ENCODE measurements around the gene USH2A.
A peak's percentile ranks its signal among the peaks of the same experiment; 100 is the strongest.
"Not testable (repeated sequence)": the region's sequence is repeated elsewhere in the genome, so short reads cannot be mapped to it uniquely, and the experiment has no call there.

The USH2A gene

DNA sequence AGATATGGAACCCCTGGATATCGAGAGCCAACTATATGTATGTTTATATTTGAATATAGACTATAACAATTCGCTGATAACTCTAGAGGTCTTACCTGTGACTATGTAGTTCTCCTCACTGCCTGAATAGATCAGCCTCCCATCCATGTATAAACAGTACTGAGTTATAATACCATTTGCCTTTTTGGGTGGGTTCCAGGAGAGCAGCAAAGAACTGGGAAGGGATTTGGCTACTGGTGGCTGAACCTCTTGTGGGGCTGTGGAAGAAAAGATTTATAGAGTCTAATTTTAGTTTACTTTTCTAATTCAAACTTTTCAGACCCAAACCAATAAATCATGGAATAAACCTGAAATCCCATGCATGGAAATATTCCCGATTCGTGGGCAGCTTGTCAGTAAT lies 376.9 kb downstream of the USH2A start:
- no peak for DNase-seq (ENCODE audit: low read depth)

DNA sequence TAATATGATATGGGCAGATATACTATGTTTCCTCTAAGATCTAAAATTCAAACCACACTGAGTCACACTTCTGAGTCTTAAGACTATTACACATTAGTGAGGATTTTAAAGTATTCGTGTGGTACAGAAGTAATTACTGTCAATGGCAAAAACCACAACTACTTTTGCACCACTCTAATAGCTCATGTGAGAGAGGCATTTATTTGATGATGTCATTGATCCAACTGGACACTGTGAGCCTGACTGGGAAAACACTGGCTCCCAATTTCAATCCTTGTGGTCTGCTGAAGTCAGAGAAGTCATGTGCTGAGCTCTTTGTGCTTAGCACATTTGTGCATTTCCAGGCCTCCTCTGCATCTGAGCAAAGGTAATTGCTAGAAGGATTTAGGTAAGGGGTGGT lies 377.8 kb downstream of the USH2A start:
- DNase-seq (ENCODE audit: low read depth): peak; percentile 74

DNA sequence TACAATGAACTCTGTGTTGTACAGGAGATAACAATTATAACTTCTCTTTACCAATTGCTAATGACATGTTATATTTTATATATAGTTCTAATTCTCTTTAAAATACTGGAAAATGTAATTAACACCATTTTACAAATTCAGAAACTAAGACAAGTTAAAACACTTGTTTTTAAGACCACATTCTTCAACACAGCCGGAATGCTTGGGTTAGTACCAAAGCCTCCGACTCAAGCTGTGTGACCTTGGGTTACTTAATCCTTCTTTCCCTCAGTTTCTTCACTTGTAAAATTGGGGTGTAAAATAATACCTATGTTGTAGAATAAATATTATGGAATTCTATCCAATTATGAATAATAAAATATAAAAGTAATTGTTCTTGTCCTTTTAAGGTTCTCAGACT lies 378.7 kb downstream of the USH2A start:
- DNase-seq (ENCODE audit: low read depth): peak; percentile 7

DNA sequence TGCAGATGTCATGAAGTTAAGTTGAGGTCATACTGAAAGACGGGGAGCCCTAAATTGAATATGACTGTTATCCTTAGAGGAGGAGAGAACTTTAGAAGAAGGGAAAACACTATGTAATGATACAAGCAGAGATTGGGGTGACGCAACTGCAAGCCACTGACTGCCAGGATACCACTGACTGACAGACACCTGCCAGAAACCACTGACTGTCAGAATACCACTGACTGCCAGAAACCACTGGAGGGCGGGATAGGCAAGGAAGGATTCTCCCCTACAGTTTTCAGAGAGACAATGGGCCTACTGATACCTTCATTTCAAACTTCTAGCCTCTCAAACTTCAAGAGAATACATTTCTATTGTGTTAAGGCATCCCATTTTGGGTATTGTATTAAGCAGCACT lies 388.7 kb downstream of the USH2A start:
- DNase-seq (ENCODE audit: low read depth): no peak

DNA sequence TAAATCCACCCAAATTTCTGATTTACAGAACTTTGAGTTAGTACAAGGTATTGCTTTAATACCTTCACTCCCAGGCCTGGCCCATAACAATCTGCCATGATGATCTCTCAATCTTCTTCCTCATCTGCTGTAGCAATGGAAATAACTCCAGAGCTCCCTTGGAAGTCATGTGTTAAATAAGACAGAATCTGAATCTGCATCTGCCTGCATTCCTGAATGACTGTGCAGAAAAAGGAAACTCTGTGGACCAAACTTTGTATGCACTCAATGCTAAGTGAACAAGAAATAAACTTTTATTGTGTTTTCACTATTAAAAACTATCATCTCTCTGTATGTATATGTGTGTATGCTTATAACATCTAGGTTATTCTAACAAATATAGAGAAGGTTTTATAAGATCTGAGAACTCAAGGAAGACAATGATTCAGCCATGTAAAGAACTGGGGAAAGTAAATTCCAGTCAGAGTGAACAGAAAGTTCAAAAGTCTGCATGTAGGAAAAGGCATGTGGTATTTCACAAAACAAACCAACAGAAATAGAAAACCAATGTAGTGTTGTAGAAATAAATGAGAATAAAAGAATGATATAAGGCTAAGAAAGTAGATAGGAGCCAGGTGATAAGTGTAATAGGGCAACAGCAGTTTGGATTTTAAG lies 390.2 kb downstream of the USH2A start:
- DNase-seq (ENCODE audit: low read depth): no peak

DNA sequence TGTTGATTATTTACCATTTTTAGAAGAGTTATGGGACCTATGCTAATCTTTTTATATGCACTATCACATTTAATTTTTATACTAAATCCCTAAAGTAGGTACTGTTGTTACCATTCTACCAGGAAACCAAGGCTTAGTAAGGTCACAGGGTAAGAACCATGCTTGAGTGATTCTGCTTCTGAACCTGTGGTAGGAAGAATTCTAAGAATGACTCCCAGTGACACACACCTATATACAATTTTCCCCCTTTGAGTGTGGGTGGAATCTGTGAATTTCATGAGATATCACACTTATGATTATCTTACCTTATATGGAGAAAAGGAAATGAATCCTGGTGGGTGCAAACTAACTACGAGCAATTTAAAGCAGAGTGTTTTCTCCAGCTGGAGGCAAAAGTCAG lies 391.0 kb downstream of the USH2A start:
- no peak for DNase-seq (ENCODE audit: low read depth)

DNA sequence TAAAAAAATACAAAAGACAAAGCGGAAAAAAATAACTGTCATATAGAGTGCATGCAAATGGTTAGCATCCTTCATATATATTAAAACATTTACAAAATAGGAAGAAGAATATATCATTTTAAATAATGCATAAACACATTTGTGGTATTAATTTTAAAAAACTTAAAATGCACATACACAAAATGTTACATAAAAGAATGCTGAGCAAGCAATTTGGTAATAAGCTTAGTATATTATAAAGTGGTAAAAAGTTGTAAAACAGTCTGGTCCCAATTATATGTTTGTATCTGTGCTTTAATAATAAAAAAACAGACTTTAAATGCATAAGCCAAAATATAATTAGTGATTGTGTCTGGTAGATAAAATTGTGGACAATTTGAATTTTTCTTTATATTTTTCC lies 394.6 kb downstream of the USH2A start:
- no peak for DNase-seq (ENCODE audit: low read depth)

DNA sequence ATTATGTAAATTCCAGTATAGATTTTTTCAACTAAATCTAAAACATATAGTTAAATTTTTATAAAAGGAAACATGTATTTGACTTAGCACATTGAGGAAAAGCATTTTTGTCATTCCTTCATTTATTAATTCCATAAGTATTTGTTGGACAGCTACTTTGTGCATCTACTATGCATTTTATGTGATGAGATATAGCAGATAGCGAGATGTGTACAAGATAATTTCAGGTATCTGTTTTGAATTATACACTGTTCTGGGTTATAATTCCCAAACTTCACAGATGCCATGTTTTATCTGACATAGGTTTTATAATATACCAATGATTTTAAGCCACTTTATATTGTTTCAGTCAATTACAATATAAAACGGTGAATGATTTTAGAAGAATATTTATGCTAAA lies 398.7 kb downstream of the USH2A start:
- DNase-seq (ENCODE audit: low read depth): no peak

DNA sequence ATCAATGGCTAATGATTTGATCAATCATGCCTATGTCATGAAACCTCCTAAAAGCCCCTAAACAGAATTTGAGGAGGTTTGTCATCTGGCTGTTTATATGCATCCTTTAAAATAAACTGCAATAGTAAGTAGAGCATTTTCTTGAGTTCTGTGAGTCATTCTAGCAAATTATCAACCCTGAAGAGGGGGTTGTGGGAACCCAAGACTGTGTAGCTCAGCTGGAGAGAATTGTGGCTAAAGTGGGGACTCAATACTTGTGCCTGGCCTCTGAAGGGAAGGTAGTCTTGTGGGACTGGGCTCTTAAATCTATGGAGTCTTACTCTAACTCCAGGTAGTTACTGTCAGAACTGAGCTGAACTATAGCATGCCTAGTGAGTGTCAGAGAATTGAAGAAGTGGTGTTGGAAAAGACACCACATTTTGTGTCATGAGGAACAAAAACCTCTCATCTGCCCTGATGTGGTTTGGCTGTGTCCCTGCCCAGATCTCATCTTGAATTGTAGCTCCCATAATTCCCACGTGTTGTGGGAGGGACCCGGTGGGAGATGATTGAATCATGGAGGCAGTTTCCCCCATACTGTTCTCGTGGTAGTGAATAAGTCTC lies 402.4 kb downstream of the USH2A start:
- no peak for DNase-seq (ENCODE audit: low read depth)

DNA sequence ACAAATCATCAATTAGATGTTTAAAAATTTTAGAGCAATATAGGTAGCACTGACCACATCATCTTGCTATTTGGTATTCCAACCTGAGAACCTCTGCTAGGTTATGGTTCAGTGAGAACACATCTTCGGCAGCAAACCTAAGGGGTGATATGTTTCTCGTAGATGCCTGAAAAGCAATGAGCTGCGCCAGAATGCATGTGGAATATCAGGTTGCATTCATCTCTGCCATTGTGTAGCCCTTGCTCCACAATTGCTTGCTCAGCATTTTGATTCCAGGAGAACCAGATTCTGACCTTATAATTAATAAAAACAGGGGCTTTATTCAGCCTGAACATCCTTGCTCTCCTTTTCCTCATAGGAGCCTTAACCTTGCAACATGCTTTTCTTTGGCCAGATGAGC lies 408.1 kb downstream of the USH2A start:
- DNase-seq (ENCODE audit: low read depth): no peak

DNA sequence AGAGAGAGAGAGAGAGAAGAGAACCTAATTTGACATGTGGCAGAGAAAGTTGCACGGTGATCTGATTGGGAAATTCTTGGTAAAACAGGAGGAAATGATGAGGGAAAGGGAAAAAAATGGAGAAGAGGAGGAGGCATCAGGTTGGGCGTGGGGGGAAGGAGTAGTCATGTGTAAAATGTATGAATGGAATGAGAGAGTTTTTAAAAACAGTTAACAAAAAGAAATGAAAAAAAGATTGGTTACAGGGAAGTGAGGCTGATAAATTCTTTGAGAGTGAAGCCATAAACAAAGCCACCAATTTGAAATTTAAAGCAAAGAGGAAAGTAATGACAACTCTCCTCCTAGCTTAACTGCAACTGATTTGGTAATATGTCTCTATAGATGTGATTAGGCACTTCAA lies 409.2 kb downstream of the USH2A start:
- no peak for DNase-seq (ENCODE audit: low read depth)

DNA sequence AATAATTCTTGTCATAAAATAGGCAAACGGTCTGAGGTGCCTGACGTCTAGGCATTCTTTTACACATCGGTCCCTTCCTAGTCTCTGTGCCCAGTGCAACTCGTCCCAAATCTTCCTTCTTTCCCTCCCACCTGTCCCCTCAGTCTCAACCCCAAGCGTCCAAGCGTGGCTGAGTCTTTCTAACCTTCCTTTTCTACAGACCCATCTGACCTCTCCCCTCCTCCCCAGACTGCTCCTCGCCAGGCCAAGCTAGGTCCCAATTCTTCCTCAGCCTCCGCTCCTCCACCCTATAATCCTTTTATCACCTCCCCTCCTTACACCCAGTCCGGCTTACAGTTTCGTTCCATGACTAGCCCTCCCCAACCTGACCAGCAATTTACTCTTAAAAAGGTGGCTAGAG lies 413.8 kb downstream of the USH2A start:
- not testable (repeated sequence) for DNase-seq (ENCODE audit: low read depth)

DNA sequence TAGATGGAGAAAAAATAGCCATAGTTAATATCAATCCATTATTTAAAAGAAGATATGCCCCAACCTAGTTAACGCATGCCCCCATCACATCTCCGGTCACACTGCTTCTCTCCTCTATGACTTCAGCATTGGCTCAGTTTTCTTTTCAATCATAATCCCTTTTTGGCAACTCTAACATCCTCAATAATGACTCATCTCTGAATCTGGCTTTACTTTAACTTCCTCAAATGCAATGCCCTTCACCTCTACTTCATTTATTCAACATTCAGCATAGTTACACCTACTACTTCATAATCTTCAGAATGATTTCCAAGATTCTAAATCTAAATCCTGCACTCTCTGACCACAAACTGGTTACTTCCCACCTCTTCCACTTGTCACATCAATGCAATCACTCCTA lies 417.3 kb downstream of the USH2A start:
- peak; percentile 45 for DNase-seq (ENCODE audit: low read depth)

DNA sequence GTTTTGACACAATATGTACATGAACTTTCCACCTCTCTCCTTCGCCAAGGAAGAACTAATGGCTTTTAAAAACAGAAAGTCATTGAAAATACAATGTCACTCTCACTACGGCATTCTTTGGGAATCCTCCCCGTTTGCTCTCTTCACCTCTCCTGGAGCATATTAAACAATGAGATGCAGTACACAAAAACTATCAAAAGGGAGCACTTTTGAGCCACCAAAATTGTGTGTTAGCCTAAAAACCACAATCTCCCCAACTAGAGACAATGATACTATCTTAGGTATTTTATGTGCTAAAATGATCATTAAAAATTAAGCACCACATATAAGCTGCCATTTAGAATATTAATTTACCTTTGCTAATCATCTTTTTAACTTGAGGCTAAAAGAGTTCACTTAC lies 430.6 kb downstream of the USH2A start:
- peak; percentile 7 for DNase-seq (ENCODE audit: low read depth)

DNA sequence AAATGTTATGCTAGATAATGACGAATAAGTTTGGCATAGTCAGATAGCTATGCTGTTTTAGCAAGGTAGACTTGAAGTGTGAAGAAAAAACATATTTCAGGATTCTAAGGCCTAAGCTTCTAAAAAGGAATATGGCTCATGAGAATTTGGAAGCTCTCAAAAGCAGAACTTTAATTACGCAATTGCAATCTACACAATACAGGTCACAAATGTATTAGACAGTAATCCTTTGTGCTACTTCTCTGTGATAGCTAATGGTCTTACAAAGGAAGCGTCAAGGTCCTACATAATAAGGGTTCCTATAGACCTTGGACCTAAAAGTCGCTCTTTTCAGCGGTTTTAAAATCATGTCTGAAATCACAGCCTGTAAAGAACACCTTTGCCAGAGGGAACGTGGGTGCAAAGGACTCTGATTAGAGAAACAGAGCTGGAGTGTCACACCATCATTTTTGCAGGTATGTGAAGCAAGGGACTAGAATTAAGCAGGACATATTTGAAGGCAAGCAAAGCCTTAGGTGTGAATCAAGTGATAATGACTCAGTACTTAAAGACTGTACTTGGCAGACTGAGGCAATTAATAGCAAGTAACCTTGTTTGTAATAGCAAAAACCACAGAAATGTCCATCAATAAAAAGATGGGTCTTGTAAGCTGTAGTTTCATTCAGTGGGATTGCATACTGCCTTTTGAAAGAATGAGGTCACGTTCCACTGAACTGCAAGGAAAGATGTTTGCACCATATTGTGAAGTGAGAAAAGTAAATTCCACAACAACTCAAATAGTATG lies 436.0 kb downstream of the USH2A start:
- DNase-seq (ENCODE audit: low read depth): no peak

DNA sequence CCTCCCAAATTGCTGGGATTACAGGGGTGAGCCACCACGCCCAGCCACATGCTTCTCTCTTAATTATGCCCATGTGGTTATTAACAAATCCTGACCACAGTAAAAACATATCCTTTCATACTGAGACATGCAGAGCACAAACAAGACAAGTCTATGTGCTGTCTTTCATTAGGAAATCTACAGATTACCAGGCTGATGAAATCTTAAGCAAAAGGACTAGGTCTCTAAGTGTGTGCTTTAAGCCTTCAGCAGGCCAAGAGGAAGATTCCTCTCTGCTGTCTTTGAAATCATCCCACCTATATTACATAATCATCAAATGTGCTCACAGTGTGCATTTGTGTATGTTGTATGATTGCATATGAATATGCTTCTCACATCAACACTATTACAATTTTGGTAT lies 436.8 kb downstream of the USH2A start:
- no peak for DNase-seq (ENCODE audit: low read depth)

DNA sequence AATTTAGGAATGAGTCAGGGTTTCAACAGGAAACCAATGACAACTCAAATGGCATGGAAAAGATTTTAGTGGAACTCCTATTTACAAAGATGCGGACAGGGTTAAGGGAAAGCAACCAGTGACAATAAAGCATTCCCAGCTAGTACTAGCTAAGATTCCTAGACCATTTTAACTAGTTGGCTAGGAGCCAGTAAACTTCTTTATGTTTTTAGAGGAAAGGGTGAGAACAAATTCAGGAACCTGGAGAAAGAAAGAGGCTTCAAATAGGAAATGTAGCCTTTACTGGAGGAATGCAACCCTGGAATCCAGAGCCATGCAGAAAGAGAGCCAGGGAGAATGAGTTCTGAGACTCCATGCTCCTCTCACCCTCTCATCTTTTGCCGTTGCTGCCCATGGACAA lies 439.6 kb downstream of the USH2A start:
- DNase-seq (ENCODE audit: low read depth): no peak

DNA sequence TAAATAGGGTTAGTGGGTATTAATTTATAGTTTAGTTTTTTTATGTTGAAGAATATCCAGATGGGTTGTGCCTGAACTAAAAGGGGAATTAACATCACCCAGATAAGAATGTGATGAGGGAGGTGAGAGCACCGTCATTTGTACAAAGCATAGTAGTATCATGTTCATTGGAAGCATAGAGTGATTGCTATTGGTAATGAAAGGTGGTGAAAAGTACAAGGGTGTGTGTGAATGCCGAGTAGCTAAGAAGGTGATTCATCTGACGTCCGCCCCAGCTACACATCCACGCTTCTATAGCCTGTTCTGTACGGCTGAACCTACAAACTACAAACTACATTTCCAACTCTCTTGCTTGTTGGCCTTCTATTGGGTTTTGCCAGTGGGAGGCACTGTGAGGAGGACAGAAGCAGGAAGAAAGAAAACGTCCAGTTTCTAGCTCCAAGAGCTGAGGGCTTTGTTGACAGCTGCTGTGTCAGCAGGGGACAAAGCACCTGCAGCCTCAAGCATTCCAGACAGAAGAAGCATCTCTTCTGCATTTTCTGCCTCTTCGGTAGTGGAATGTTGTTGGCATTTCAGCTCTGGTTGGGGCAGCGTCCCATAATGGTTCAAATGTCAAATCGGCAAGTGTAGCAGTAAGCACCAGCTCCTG lies 451.3 kb downstream of the USH2A start:
- DNase-seq (ENCODE audit: low read depth): no peak

DNA sequence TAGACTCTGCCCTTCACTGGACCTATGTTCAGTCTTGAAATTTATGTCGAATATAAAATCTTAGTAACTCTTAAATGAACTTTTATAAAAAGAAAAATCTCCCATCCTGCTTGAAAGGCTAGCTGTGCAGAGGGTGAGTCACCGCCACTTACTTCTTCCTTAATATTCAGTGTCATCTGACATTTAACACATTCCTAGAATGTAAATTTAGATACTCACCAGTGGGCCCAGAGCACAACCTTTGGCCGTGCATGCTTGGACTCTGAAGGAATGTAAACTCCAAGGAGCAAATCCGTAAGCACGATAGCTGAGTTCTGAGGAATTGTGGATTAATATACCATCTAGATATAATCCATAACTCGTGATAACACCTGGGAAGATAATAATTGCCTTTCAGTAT lies 452.8 kb downstream of the USH2A start:
- no peak for DNase-seq (ENCODE audit: low read depth)

DNA sequence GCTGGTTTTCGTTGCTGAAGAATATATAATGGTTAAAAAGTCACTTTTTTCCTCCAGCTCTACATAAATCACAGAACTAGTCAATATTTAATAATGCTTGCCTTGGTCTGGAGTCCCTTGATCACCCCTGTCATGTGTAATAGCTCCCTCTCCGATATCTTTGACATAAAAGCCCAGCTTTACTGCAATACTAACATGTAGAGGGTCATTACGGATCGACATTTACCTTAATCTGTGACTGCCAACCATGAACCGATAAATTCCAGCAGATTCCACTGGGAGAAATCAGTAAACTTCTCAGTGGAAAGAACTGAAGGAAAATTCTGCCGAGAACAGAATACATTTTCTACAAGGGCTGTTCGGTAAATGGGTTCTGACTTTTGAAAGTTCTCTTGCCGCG lies 459.6 kb downstream of the USH2A start:
- no peak for DNase-seq (ENCODE audit: low read depth)

DNA sequence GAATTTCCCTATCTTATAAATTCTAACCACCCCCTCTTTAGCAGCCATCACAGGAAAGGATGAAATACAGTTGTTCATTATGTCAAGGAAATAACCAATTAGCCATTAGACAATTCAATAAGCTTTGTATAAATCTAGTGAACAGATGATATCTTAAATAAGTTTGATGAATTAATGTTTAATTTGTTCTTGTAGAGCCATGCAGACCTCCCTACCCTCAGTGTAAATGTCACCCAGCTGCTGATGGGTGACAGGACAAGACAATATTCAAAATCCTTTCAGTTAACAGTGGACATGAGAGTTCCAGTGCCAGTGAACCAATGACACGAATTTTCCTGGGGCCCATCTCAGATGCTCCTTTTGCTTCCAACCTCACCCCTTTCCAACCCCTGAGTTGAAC lies 460.2 kb downstream of the USH2A start:
- DNase-seq (ENCODE audit: low read depth): no peak

DNA sequence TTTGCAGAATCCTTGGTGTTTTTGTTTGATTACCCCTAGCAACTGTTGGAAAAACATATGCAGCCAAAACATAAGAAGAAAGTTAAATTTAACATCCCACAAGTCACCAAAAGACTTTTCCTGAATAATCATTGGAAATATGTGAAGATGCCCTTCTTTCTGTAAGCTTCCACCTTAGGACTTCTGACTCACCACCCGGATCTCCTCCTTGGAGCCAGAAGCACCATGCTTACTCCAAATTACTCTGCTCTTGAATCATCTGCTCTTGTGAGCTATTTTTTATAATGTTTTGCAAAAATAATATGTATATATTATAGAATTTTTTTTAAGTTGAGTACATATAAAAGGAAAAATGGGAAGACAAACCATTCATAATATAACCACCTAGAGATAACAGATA lies 464.4 kb downstream of the USH2A start:
- DNase-seq (ENCODE audit: low read depth): no peak

DNA sequence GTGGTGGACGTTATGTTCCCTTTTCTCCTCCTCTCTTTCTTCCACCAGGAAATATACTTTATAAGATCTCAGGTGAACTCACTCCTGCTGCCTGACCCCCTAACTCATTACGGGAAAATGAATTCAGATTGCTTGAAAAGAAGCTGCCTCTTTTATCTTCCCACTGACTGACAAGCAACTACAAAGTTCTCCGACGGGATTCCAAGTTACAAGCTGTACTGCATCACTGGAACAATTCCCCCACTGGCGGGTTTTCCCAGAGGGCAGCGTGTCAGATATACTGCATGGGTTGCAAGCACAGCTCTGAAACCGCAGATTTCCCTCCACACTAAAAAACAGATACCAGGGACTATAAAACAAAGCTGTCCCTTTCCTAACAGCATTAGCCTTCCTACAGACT lies 465.6 kb downstream of the USH2A start:
- no peak for DNase-seq (ENCODE audit: low read depth)
